Sciatic nerve (tissue), 2 donors: ENCODE data around the gene MACROD2. TPM values are rescaled to one million over a fixed set of nuclear protein-coding genes. Genes with fewer than 3 reads are reported as not detected.
"Not testable (repeated sequence)": the region's sequence is repeated elsewhere in the genome, so short reads cannot be mapped to it uniquely, and the experiment has no call there.

Experiments
- ATAC-seq: fragments of 200-7000 bp; cut with Tn5 transposase; one replicate; pipeline ENCODE4 v1.9.1; 2020; ENCODE audit warnings: mild to moderate bottlenecking, moderate library complexity
- DNase-seq: peaks from one replicate; pipeline ENCODE4 v3.0.0-alpha.2; 2020; ENCODE audit warnings: low spot score
- intact Hi-C: fragments of 100-400 bp; cut with DNase I; formaldehyde crosslinking; loops from one replicate; pipeline ENCODE4 v1.14.2; 2022
- total RNA-seq: library from RNA; stranded (reverse); fragmentation: NEBNext Ultra II Directional; extraction: Animal tissue kit (Norgen Biotek cat#: 25700); gene quantifications from one replicate; pipeline ENCODE4 v1.2.1, GENCODE V29; 2021
- donor health status: DM: no; HTN: no; CAD: no.
- donor health status: DM: no; HTN: no; CAD: no.

Gene MACROD2
- total RNA-seq, 1 donor from 2014 or later: 13.8 TPM

GRCh38 chr20:14955399-14955798, 960.1 kb downstream of the MACROD2 start:
- DNase-seq (no peak), ATAC-seq (no peak)
- intact Hi-C loops: no loop called here

DNA sequence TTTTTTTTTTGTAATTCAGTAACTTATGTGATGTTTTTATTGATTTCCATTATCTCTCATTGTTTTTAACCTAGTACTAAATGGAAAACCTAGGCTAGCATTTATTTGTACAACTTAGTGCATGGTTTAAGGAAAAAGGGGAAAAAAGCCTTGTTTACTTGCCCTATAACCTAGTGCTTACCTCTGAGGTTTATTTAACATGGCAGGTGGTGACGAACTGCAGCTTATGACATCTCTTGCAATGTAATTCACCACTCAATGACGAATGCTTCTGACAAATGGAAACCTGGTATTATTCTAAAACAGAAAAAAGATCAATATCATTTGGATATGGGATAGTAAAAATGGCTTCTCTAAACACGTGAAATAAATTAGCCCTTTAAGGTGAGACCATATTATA, 960.7 kb downstream of the MACROD2 start:
- DNase-seq (no peak), ATAC-seq (no peak)
- intact Hi-C loops: no loop called here

DNA sequence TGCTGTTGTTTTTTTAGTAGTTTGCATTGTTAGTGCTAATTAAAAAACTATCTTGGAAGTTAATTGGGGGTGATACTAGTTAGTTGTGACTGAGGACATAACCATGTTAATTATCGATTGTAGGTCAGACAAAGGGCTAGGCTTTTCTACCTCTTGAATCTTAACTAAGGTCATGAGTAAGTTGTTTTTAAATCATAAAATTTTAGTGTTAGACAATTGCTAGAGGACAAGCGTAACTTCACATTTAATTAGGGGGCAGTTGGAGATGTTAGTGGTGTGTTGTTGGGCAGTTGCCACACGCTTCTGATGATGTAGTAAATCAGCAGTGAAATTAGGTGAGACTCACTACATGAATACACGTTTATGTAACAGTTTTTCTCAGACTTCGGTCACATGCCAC, 961.2 kb downstream of the MACROD2 start:
- ATAC-seq: no peak
- DNase-seq: no peak
- intact Hi-C loops: no loop called here

DNA sequence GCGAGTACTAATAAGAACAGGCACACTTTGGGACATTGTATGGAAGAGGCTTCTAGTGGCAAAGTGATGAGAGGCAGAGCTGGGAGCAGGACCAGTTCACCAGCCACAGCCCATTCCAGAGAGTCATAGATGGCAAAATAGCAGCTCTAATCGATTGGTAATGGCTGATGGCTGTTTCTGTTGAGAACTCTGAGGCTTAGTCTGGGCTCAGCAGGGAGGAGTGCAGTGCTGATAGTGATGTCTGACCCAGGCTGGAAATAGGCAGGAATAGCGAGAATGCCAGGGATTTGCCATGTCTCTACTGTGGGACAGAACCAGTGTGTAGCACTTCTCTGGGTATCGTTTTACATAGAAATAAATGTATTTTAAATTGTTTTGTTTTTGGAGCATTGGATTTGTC, 962.1 kb downstream of the MACROD2 start:
- intact Hi-C loops: no loop called here
- ATAC-seq: no peak

DNA sequence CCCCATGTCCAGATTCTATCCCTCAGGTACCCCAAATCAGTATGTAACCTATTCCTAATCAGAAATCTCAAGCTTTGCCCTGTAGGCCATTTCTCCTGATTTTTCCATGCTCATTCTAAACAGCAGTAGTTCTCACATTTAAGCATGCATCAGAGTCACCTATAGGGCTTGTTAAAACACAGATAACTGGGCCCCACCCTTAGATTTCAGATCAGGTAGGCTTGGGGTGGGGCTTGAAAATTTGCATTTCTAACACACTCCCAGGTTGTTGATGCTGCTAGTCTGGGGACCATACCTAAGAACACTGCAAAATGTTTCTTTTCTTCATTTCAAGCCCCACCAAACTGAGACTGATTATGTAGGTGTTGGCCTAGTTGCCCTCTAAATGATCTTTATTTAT, 963.3 kb downstream of the MACROD2 start:
- intact Hi-C loops: no loop called here
- no peak for ATAC-seq

More for the DNA sequence above, 962.1 kb downstream of the MACROD2 start:
- DNase-seq: no peak

DNA sequence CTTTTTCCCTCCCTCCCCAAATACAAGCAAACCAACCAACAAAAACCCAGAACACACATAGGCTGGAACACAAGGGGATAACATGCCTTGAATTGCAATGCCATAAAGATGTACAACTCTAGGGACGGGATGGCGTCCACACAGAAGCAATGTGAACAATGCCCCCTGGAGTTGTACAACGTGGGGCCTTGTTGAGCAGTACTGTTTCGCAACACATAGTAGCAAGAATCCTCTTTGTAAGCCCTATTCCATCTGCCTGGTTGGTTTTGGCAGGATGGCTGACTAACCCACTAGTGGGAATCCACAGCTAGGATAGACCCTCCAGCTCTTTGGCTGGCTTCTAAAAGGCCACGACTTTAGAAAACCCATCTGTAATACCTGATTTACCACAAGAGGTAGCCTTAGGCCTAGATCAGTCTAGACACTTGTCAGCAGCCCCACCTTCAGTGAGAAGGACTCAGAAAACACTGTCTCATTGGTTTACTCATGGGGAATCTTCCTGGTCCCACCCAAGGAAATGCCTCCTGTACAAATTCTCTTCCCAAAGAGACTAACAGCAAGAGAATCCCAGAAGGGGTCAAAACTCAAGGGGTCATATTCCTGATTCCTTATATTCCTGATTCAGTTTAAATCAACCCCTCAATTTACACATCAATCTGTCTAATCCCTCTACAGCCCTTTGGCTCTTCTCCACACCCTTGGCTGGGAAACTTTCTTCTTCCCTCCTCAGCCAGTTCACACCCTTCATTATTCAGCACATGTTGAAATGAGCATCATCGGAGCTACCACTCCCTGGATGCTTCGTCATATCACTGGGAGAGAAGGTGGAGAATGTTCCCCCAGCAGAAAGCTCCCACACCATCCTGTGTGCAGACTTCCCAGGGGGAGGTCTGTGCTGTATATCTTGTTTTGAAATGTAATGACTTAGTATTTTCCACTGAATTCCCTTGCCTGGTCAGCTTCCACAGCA, 964.5 kb downstream of the MACROD2 start:
- no peak for DNase-seq
- intact Hi-C loops: no loop called here
- ATAC-seq: peak; percentile 73

More for the DNA sequence above, 963.3 kb downstream of the MACROD2 start:
- no peak for DNase-seq

- ATAC-seq (no peak), DNase-seq (no peak)
- intact Hi-C loops: no loop called here
These were observed 965.5 kb downstream of the MACROD2 start for GRCh38 chr20:14960831-14961230.

DNA sequence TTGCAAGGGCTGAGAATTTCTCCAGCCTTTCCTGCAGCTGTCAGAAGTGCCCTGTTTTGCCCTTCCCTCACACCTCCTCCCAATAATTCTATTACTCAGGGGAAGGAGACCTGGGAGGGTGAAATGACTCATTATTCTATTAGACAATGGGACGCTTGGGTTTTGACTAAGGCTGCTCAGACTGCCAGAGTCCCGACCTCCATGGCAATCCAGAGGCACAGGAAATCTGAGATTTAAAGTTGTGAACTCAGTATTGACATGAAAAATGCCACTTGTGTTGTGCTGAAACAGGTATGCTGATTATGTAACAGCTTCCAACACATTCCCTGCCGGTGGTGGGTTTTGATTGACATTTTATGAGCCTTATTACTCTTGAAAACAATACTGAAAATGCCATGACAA, 967.9 kb downstream of the MACROD2 start:
- no peak for DNase-seq
- ATAC-seq: no peak
- intact Hi-C loops: no loop called here

GRCh38 chr20:14966203-14966602, 970.9 kb downstream of the MACROD2 start:
- intact Hi-C loops: no loop called here
- DNase-seq (no peak), ATAC-seq (no peak)

DNA sequence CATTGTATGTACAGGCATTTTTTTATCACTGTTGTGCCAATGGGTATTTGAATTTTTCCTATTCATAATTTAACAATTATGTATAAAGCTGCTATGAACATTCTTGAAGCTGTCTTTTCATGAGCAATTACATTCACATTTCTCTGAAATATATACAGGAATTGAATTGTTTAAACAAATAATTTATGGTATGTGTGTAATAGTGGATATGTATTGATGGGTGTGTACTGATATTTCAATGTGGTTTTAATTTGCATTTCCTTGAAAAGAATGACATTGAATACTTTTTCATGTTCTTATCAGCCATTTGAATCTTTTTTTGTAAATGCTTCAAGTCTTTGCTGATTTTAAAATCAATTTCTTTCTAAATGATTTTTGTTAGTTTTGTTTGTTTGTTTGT, 971.5 kb downstream of the MACROD2 start:
- DNase-seq (no peak), ATAC-seq (no peak)
- intact Hi-C loops: no loop called here

GRCh38 chr20:14972256-14972655, 976.9 kb downstream of the MACROD2 start:
- DNase-seq (no peak), ATAC-seq (no peak)
- intact Hi-C loops: no loop called here

- intact Hi-C loops: no loop called here
- no peak for DNase-seq
- no peak for ATAC-seq
These were observed 977.4 kb downstream of the MACROD2 start for GRCh38 chr20:14972690-14973089.

DNA sequence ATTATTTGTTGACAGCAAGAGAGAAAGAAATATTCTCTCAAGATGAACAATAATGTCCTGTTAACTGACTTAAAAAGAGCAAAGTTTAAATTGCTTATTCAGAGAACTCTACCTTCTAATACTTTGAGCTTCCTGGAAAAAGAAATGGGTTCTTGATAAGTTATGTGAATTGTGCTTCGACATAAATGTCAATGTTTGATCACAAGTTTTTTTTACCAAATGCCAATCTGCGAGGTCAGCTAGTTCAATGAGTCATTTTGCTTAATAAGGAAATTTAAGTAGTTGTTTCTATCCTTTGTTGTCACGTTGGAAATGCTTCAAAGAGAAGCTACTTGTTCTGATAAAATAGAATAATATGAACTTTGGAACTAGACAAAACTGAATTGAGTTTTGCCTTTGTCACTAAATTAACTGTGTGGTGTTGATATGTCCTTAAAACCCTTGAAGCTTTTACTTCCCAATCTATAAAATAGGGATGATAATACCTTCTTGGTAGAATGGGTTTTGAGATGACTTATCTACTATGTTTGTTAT, 984.2 kb downstream of the MACROD2 start:
- intact Hi-C loops: no loop called here
- no peak for DNase-seq
- no peak for ATAC-seq

DNA sequence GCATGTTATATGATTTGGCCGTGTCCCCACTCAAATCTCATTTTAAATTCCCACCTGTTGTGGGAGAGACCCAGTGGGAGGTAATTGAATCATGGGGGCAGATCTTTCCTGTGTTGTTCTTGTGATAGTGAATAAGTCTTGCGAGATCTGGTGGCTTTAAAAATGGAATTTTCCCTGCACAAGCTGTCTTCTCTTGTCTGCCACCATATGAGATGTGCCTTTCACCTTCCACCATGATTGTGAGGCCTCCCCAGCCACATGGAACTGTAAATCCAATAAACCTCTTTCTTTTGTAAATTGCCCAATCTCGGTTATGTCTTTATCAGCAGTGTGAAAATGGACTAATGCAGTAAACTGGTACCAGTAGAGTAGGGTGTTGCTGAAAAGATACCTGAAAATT, 986.2 kb downstream of the MACROD2 start:
- DNase-seq, ATAC-seq, intact Hi-C loops: not testable (repeated sequence)

- ATAC-seq, intact Hi-C loops, DNase-seq: not testable (repeated sequence)
These were observed 987.0 kb downstream of the MACROD2 start for GRCh38 chr20:14982324-14982723.

DNA sequence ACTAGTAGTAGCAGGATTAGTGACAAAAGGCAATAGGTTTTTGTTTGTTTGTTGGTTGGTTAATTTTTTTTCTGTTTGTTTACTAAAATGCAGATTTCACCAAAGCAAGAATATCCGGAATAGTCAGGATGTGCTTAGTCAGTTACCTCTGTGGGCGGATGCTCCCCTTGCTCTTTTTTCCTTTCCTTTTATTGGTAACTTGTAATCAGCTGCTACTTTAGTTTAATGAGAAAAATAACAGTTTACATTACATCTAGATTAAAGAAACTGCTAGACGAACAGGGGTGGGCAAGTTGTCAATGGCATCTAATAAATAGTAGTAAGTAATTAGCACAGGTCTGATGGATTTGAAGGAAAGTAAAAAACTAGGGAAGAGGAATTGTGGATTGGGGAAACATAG, 989.0 kb downstream of the MACROD2 start:
- DNase-seq (no peak), ATAC-seq (no peak)
- intact Hi-C loops: no loop called here

- intact Hi-C loops: no loop called here
- no peak for DNase-seq
- peak; percentile 30 for ATAC-seq
These were observed 989.7 kb downstream of the MACROD2 start for GRCh38 chr20:14984768-14985622.

GRCh38 chr20:14986026-14986655, 990.8 kb downstream of the MACROD2 start:
- intact Hi-C loops: no loop called here
- peak; percentile 64 for ATAC-seq
- DNase-seq: no peak

DNA sequence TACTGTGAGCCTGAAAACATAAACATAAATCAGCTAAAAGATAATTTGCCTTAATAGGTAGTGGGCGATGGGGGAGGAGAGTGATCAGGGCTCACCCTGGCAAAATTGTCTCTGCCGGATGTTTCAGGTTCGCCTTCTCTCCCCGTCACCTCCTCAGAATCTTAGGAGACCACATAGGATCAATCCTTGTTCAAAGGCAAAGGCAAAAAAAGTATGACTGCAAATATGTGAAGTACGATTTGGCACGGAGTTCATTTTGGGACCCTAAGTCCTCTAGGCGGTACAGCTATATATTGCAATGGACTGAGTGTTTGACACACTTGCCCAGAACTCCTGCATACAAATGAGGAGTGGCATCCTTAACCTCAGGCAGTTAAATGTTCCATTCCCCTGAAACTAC, 991.3 kb downstream of the MACROD2 start:
- intact Hi-C loops: no loop called here
- ATAC-seq (no peak), DNase-seq (no peak)
